ENCODE measurements around the gene PRR33. TPM values are rescaled to one million over a fixed set of nuclear protein-coding genes. Genes with fewer than 3 reads are reported as not detected.
"Not testable (repeated sequence)": the region's sequence is repeated elsewhere in the genome, so short reads cannot be mapped to it uniquely, and the experiment has no call there.

PRR33 gene
- total and polyA plus RNA-seq, 5 experiments from 2014 or later = 0.06 to 0.15 (median 0.08) TPM; not detected in 2

DNA sequence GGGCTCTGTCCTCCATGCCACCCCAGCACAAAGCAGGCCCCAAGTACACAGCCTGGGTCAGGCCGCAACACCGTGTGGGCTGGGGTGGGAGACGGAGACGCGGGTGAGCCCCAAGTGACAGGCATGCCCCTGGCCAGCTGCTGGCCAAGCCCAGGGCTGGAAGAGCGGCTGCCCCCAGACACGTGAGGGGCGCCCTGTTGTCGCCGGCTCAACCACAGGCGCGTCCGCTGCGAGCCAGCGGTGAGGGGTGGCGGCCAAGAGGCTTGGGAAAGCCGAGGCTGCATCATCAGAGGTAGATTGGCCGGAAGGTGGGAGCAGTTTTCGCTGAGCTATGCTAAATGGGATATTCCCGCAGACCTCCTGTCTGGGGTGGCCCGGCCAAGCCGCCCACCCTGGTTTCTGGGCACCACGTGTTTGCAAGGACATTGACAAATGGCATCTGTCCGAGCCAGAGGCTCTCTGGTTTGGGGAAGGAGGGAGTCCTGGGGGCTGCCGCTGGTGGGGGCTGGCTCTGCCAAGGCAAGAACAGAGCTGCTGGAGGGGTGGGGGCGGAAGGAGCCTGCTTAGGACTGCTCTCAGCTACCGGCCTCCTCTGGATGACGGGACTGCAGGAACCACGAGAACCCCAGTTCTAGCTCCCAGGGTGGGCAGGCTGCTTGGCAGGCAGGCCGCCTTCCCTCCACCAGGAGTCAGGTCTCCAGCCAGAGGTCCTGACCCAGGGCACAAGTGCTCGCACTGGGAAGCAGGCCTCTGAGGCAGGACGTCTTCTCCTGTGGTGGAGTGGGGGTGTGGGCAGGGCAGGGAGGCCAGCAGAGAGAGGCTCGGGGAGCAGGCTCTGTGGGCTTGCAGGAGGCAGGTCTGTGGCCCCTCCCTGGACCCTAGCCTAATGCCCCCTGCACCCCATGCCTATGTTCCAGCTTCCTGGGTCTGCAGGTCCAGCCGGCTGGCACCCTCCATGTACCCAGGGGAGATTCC is 552 bp downstream of the PRR33 start:
- H3K4me1 Mint-ChIP-seq = peaks cover 31 to 54% (median 52%) of the 10 kb centered on the region in 4 donors
- peak overlapping the region; percentile 60 to 94 (median 87) for H3K27ac Mint-ChIP-seq
- H3K4me3 Mint-ChIP-seq = peak overlapping the region; percentile 73 to 93 (median 82)
- DNase-seq (peak in 1 of 10 donors; percentile 24), ATAC-seq (peak in 1 of 2 donors; percentile 8)
- POLR2A ChIA-PET = interaction anchor here (0.7 to 5.7 kb wide), 14 partner anchors 9 to 197 kb away, joined by 3 to 163 read pairs (median 4); partner anchors contain the start of genes LSP1, TNNI2 and TNNT3
- H3K9me3 Mint-ChIP-seq = peaks cover 0 to 18% (median 0%) of the 10 kb centered on the region in 9 donors
- H3K36me3 Mint-ChIP-seq = peaks cover 0 to 8% (median 0%) of the 10 kb centered on the region in 3 donors
- no peaks in the 10 kb centered on the region for H3K27me3 Mint-ChIP-seq

GRCh38 chr11:1889941-1890855 is 1.5 kb downstream of the PRR33 start:
- Mint-ChIP-seq H3K9me3 (peaks cover 0 to 18% (median 0%) of the 10 kb centered on the region in 9 donors), H3K27ac (peak overlapping the region; percentile 52 to 94 (median 87)), H3K27me3 (no peaks in the 10 kb centered on the region), H3K4me3 (peak overlapping the region; percentile 73 to 93 (median 82)), H3K36me3 (peaks cover 0 to 8% (median 0%) of the 10 kb centered on the region in 3 donors), H3K4me1 (peaks cover 31 to 54% (median 52%) of the 10 kb centered on the region in 4 donors)
- peak in 4 of 10 donors; percentile 26 to 33 (median 28) for DNase-seq
- POLR2A ChIA-PET = interaction anchor here (0.7 to 5.7 kb wide), 12 partner anchors 8 to 128 kb away, joined by 3 to 163 read pairs (median 7); partner anchors contain the start of genes LSP1, TNNI2 and TNNT3
- ATAC-seq = peak in 1 of 2 donors; percentile 19

GRCh38 chr11:1889224-1889930 is 2.3 kb downstream of the PRR33 start:
- Mint-ChIP-seq H3K36me3 (peaks cover 0 to 8% (median 0%) of the 10 kb centered on the region in 3 donors), H3K4me3 (peak overlapping the region; percentile 69 to 93 (median 80)), H3K4me1 (peaks cover 31 to 54% (median 52%) of the 10 kb centered on the region in 4 donors), H3K9me3 (peaks cover 0 to 18% (median 0%) of the 10 kb centered on the region in 9 donors), H3K27ac (peak overlapping the region; percentile 70 to 94 (median 90)), H3K27me3 (no peaks in the 10 kb centered on the region)
- peak; percentile 82 to 95 for ATAC-seq
- DNase-seq = peak; percentile 67 to 92 (median 85)
- POLR2A ChIA-PET = interaction anchor here (0.8 to 5.7 kb wide), 14 partner anchors 8 to 416 kb away, joined by 3 to 163 read pairs (median 7); partner anchors contain the start of genes LSP1, TNNI2 and TNNT3

DNA sequence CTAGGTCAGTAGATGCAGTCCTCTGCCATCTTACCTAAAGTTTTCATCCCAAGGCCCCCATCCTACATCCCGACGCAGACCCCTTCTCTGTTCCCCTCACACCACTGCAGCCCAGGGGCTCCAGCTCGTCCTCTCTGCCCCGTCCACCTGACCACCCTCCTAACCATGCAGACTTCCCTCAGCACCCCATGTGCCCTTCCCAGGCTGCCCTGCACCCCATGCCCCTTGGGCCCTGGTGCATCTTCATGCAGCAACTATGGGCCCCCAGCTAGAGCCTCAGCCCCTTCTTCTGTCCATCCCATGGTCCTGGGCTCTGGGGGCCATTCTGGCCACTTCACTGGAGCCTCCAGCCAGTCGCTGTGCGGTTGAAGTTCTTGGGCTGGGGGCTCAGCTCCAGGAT is 2.9 kb downstream of the PRR33 start:
- POLR2A ChIA-PET = interaction anchor here (0.8 to 5.7 kb wide), 10 partner anchors 12 to 416 kb away, joined by 3 to 163 read pairs (median 5); partner anchors contain the start of genes LSP1 and TNNT3
- Mint-ChIP-seq H3K4me3 (peak overlapping the region; percentile 63 to 93 (median 76)), H3K4me1 (peaks cover 31 to 54% (median 51%) of the 10 kb centered on the region in 4 donors), H3K36me3 (peaks cover 0 to 8% (median 0%) of the 10 kb centered on the region in 3 donors), H3K9me3 (peaks cover 0 to 16% (median 0%) of the 10 kb centered on the region in 9 donors), H3K27ac (peak overlapping the region; percentile 70 to 94 (median 89)), H3K27me3 (no peaks in the 10 kb centered on the region)
- DNase-seq = no peak
- peak; percentile 3 for ATAC-seq

GRCh38 chr11:1888347-1888753 is 3.3 kb downstream of the PRR33 start:
- Mint-ChIP-seq H3K27me3 (no peaks in the 10 kb centered on the region), H3K9me3 (peaks cover 0 to 11% (median 0%) of the 10 kb centered on the region in 9 donors), H3K36me3 (peaks cover 0 to 8% (median 0%) of the 10 kb centered on the region in 3 donors), H3K4me1 (peaks cover 26 to 51% (median 46%) of the 10 kb centered on the region in 4 donors), H3K27ac (peak overlapping the region; percentile 70 to 94 (median 89)), H3K4me3 (peak overlapping the region; percentile 63 to 93 (median 76))
- DNase-seq (peak in 2 of 10 donors; percentile 25), ATAC-seq (no peak)
- POLR2A ChIA-PET = interaction anchor here (0.6 to 5.7 kb wide), 12 partner anchors 12 to 417 kb away, joined by 3 to 163 read pairs (median 4); partner anchors contain the start of genes LSP1 and TNNT3

GRCh38 chr11:1887451-1888346 is 4.0 kb downstream of the PRR33 start:
- no peaks in the 10 kb centered on the region for H3K27me3 Mint-ChIP-seq
- peaks cover 20 to 50% (median 40%) of the 10 kb centered on the region in 4 donors for H3K4me1 Mint-ChIP-seq
- H3K27ac Mint-ChIP-seq = peak overlapping the region in 9 of 10 donors; percentile 50 to 94 (median 87)
- H3K4me3 Mint-ChIP-seq = peak overlapping the region in 3 of 10 donors; percentile 4 to 56 (median 22)
- ATAC-seq (no peak), DNase-seq (no peak)
- peaks cover 0 to 8% (median 0%) of the 10 kb centered on the region in 3 donors for H3K36me3 Mint-ChIP-seq
- H3K9me3 Mint-ChIP-seq = peaks cover 0 to 5% (median 0%) of the 10 kb centered on the region in 9 donors
- POLR2A ChIA-PET = interaction anchor here (0.6 to 5.7 kb wide), 8 partner anchors 11 to 129 kb away, joined by 3 to 163 read pairs (median 8); partner anchors contain the start of genes LSP1 and TNNT3

- H3K36me3 Mint-ChIP-seq, H3K4me3 Mint-ChIP-seq, ATAC-seq, POLR2A ChIA-PET, H3K9me3 Mint-ChIP-seq, H3K27me3 Mint-ChIP-seq, DNase-seq: not testable (repeated sequence)
- H3K4me1 Mint-ChIP-seq = peaks cover 13 to 44% (median 36%) of the 10 kb centered on the region in 4 donors
- peak overlapping the region in 1 of 10 donors; percentile 18 for H3K27ac Mint-ChIP-seq
Observed at GRCh38 chr11:1886551-1886950, 5.1 kb downstream of the PRR33 start.

DNA sequence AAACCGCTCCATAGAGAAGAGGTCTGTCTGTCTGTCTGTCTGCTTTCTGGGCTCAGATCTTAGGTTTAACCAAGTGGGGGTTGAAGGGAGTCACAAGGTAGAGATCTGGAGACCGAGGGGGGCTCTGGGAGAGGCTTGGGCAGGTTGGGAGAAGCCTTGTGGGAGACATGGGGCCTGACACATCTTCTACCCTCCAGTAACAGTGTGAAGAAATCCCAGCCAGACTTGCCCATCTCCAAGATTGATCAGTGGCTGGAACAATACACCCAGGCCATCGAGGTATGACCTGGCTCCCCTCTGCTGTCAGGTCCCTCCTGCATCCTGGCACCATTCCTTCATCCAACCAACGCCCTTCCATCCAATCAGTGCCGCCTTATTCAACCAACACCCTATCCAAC is 7.4 kb downstream of the PRR33 start:
- DNase-seq (peak in 1 of 10 donors; percentile 41), ATAC-seq (no peak)
- H3K27me3 Mint-ChIP-seq = no peaks in the 10 kb centered on the region
- peaks cover 15 to 42% (median 34%) of the 10 kb centered on the region in 4 donors for H3K4me1 Mint-ChIP-seq
- no peaks in the 10 kb centered on the region for H3K9me3 Mint-ChIP-seq
- POLR2A ChIA-PET = interaction anchor here (1.8 to 4.3 kb wide), 2 partner anchors 32 to 37 kb away, joined by 6 to 53 read pairs; partner anchors contain the start of gene LSP1
- H3K27ac Mint-ChIP-seq = no peak overlapping the region
- peaks cover 0 to 8% (median 0%) of the 10 kb centered on the region in 3 donors for H3K36me3 Mint-ChIP-seq
- H3K4me3 Mint-ChIP-seq = no peak overlapping the region

- POLR2A ChIA-PET = interaction anchor here (0.9 to 4.3 kb wide), 9 partner anchors 9 to 64 kb away, joined by 3 to 53 read pairs (median 6); partner anchors contain the start of genes LSP1 and MRPL23
- no peaks in the 10 kb centered on the region for H3K27me3 Mint-ChIP-seq
- no peak for ATAC-seq
- peak overlapping the region in 1 of 10 donors; percentile 36 for H3K27ac Mint-ChIP-seq
- H3K4me1 Mint-ChIP-seq = peaks cover 10 to 36% (median 29%) of the 10 kb centered on the region in 4 donors
- peaks cover 0 to 6% (median 0%) of the 10 kb centered on the region in 3 donors for H3K36me3 Mint-ChIP-seq
- H3K4me3 Mint-ChIP-seq = no peak overlapping the region
- H3K9me3 Mint-ChIP-seq = no peaks in the 10 kb centered on the region
- peak in 1 of 10 donors; percentile 59 for DNase-seq
Observed at GRCh38 chr11:1883346-1884302, 8.1 kb downstream of the PRR33 start.
